Activated effector memory CD4-positive, alpha-beta T cell treated with anti-CD3 and anti-CD28 coated beads, Interleukin-2, amount 50 U/mL, for 16 hours (primary cell): ENCODE data around the gene BCL2.

Experiments used
- DNase-seq: peaks from one replicate; pipeline ENCODE4 v3.0.0-alpha.2; 2020

The BCL2 gene

DNA sequence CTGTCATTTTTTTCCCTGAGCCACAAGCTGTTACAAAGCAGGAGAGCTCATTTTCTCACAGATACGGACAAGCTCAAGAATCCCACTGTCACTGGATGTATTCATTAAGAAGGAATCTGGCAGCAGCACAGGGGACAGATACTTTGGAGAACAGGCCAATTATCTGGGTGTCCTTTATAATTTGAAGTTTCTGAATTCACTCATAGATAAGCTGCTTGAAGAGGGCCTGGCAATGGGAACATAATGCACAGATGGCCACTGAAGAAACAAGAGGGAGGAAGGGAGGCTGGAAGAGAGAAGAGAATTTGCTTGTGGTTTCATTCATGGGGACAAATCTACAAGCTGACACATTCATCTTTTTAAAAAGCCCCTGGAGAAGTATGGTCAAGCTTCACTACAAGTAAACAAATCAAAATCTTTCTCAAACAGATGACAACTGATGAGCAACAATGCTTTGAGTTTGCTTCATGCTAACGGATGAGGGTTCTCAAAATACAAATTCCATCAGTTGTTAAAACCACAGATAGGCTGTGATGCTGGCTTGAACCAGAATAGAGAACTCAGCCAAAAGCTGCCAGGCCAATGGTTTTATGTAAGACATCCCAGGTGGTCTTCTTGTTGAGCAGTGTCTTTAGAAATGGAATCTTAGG lies 11.9 kb downstream of the BCL2 start:
- no peak for DNase-seq

DNA sequence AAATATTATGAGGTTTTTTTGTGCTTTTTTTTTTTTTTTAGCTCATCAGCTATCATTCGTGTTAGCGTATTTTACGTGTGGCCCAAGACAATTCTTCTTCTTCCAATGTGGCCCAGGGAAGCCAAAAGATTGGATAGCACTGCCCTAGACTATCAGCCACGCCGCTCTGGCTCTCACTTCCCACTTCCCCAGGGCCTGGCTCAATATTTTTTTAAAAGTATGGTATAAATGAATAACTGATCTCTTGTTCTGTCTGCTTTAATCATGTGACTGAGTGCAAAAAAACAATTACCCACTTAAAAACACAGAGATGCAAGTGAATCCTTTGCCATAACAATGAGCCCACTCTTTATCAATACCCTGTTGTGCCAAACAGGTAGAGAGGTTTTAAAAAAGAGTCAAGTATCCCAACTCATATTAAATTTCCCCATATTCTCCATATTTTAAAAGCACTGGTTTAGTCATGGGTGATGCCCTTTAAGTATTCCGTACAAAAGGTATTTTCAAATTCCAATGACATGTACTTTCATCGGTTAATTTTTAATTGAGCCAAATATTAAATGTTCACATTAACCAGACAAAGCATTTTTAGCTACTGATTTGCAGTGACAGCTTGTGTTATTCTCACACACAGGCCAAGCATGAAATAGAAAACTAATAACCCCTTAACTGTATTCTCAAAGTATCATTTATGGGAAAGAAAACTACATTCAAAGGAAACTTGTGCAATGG lies 12.6 kb downstream of the BCL2 start:
- DNase-seq: no peak

DNA sequence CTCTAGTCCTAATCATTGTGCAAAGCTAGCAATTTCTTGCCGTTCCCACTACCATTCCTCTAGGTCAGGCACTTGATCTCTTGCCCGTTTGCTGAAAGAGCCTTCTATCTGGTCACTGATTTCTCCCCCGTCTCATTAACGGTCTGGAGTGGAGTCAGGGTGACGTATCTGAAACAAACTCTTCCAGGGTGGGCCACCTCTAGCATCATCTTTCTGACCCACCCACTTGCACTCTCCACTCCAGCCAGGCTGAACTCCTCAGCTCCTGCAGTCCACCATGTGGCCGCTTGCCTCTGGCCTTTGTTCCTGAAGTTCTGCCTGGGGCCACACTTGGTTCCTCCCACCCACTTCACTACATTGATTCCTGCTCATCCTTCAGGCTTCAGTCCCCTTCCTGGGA lies 13.3 kb downstream of the BCL2 start:
- DNase-seq: no peak

DNA sequence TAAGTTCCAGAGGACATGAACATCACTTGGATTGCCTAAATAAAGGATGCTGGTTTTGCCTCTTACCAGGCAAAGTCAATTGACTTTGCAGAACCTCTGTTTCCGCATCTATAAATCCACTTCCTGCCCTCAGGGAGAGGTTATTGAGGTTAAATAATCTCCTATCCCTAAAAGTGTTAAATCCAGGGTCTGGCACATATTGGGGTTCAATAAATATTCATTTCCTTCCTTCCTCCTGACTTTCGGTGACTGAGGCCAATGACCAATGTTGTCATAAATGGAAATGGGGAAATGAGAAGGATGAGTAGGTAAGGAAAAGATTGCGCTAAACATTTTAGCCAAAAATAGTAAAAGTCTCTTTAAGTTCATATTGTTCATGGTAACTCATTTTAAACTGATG lies 16.0 kb downstream of the BCL2 start:
- DNase-seq: no peak

DNA sequence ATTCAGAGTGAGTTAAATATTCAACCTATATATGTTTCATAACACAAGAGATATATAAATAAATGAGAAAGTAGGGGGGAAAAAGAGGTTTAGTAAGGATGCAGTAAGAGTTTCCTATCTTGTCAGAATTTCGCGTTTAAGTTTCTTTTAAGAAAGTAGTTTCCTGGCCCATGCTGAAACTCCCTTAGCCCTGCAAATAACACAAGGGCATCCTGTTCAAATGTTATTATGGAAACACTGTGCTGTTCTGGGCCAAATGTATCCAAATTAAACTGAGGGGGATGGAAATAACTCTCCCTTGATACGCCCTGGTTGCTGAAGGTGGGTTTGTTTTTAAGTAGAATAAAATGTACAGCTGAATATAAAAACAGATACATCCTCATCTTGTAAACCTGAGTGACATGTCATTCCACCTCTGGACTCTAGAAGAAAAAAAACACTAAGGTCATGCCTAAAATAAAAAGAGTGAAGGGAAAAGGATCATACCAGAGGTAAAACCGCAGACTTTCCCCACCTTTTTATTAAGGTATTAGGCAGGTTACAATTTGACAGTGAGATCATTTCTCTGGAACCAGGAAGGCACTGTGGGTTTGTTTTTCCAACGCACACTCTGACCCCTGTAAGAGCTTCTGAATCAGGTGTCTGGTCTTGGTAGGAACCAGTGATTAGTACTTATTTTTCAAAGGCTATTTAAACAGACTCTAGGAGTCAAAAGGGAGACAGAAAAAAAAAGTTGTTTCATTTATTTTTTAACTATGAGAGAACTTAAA lies 16.7 kb downstream of the BCL2 start:
- no peak for DNase-seq

DNA sequence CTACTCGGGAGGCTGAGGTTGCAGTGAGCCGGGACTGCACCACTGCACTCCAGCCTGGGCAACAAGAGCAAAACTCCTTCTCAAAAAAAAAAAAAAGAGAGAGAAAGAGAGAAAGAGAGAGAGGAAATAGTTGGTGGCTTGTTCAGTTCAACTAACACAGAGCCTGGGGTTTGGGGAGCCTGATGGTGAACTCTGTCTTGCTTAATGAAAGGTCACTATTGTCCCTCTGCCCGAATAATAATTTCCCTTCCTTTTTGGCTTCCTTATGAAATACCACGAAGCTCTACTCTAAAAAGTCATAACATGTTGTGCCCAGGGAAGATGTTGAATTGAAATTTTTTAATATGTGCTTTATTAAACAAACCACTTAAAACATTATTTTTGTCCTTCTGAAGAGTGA lies 17.3 kb downstream of the BCL2 start:
- no peak for DNase-seq

DNA sequence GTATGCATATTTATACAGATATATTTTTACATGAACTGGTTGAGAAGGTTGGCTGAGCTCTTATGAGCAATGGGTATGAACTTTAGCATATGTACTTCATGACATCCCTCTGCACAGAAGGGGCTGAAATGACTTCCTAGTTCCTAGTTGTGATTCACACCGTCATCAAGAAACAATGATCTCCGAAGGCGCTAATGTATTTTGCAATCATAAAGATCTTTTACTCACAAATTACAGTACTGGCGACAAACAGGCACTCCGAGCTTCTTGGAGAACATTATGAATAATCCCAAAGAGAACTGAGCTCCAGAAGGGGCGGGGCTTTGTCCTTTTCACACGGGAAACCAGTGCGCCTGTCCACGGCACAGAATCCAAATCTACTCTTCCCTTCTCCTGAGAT lies 18.1 kb downstream of the BCL2 start:
- DNase-seq: no peak

DNA sequence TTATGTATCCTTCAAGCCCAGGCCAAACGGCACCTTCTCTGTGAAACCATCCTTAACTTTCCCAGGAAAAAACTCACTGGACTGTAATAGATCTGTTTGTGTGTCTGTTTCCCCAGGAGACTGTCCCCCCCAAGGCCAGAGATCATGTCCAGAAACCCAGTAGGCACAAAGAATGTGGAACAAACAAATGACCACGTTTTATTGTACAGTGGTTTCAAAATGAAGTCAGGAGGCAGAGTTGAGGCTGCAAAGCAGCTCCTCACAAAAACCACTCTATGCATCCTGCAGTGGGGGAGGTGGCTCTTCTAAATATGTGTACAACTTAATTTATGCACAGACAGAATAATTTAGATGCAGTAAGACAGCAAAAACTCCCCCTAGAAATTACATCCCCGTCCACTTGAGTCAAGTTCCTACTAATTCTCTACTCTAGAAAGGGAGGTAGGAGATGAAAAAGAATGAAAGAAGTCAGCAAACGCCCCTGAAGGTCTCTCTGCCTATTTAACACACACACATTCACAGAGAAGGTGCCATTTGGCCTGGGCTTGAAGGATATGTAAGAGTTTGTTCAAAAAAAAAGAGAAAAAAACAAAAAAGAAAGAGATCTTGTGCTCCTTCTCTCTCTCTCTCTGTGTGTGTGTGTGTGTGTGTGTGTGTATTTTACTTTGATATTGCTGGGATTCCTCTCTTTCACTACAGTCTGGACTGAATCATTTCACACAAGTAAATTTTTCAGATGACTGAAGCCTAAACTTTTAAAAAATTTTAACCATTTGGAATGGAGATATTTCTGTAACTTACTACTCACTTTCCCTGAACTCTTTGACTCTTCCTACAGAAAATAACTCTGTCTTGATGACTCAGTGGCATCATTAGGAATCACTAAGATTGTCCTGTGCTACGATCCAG lies 19.5 kb downstream of the BCL2 start:
- DNase-seq: no peak

DNA sequence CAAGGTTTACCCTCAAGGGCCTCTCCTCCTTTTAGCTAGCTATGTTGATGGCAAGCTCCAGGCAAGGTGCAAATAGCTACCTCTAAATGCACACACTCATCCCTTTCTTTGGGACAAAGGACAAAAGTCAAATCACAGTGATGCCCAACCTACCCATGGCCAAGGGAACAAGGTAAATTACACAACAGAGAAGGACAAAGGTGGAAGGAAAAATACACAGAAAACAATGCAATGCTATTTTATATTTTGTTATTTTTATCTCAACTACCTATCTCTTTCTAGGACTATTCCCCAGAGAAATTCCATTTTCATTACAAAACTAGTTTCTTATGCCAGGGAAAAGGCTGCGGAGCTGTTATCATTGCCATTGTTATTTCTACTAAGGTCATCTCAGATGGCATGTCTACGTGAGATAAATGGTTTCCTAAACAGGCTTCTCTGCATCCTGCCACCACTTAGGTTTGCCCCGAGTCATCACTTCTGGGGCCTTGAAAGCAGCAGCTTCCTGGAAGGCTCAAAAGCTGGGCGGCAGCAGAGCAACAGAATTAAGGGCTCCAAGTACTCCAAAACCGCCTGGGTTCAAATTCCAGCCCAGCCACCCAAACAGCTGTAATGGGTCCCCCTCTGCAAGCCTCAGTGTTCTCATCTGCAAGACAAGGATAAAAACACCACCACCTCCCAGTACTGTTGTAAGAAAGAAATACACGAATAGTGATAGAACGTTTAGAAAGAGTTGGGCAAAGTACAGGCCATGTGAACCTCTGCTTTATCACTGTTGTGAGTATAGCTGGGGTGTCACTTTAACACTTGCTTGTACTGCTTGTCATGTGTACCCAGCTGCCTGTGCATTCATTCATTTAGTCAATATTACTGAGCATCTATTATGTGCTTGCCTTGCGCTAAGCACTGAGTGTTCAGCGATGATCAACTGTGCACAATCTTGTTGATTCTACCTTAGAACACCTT lies 20.9 kb downstream of the BCL2 start:
- peak; percentile 71 for DNase-seq

DNA sequence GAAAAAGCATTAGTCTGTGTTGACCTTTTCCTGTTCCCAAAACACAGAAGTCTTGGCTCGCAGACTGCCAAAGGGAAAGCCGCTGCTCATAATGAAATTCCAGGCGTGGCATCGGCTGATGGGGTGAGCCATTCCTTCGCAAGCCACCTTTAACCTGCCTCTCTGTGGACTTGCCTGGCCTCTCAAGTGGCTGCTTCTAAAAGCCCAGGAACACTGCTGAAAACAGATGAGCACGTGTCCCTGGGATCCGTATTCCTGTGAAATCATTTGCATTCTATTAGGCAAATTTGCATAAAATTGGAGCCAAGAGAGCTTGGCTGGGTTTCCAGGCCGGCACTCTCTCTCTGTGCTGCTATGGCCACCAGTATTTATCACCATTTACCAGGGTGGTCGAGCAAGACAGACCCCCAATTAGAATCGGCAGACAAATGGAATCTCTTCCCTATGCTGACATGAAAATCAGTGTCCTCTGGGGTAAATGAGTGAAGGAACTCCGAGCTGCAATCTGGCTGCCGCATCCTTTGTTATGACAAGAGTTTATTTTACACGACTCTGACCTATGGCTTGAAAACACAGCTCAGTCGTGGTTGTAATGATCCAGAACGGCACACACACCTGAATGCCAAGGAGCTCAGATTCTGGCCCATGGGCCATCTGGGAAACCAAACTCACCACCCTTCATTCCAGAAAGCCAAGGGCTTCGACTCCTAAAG lies 21.7 kb downstream of the BCL2 start:
- DNase-seq: no peak

DNA sequence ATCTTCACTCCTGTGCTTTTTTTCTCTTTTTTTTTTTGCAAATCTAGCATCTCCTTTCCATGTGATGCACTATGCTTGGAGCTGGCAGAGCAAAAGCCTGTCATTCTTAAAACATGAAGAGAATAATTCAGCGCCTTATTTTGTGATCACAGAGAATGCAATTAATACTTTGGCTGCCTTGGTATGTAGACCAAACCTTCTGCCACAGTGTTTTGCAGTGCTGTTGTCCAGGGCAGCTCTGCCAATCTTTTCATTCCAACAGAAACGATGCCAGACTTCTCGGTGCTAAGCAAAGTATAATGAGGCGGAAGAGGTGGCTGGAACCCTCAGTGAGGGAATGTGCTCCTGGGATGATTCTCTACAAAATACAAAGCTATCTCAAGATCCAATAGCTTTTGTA lies 25.6 kb downstream of the BCL2 start:
- no peak for DNase-seq

DNA sequence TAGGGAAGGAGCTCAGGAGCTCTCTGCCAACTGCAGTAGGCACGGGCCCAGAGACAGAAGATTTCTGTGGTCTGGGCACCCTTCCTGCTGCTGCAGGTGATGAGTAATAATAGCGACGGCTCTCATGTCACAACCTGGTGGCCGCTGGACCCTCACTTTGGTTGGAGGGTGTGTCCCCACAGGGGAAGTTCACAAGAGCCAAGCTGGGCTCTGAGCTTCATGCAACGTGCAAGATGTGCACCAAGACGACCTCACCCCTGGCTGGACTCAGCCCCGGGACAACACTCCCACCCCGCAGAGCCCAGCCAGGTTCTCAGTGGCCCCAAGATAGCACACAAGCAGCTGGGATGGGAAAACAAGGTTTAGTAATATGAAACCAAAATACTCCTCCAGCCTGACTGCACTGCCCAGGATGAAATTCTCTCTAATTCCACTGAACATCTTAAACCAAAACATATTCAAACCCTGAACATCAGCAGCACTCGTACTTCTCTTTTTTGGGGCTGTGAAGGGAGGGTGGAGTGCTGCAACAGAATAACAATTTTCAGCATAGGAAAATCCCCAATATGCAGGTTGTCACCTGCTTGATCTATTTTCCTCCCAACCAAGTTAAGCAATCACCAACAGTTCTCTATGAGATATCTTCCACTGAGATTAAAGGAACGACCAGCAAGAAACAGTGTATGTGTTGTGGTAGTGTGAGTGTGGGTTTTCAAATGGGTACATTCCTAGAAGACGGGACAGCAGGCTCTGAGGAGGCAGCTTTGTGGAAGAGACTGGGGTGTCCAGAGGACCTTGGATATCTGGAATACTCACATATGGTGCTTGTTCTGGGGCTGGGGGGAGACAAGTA lies 26.5 kb downstream of the BCL2 start:
- DNase-seq: peak; percentile 66

DNA sequence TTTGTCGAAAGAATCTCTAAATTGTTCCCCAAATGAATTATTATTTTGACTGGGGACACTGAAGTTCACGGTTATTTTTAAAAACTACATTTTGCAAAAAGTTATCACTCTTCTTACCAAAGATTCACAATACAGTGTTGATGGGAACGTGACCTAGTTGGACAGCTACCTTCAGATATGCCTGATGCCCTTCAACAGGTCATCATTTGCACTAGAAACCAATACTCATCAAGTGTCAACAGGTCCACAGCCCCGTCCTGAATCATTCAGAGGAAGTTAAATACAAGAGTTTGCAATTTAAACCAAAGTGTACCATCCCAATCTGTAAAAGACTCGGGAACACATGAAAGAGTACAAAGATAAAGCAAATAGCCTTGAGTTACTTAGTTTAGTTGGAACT lies 28.3 kb downstream of the BCL2 start:
- no peak for DNase-seq

DNA sequence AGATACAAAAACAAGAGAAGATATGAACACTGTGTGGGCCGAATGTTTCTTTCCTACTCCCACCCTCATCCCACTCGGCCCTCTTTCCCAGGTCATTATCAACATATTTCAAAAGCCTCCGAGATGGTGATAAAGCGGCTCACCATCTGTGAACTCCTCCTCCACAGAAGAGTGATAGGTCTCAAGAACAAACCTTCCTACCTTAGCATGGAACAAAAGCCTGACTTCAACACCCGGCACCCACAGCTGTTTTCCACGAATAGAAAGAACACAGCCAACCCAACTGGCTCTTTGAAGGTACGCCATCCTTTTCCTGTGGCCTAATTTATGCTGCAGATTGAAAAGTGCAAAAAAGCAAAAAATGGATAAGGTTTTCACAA lies 28.8 kb downstream of the BCL2 start:
- peak; percentile 74 for DNase-seq

DNA sequence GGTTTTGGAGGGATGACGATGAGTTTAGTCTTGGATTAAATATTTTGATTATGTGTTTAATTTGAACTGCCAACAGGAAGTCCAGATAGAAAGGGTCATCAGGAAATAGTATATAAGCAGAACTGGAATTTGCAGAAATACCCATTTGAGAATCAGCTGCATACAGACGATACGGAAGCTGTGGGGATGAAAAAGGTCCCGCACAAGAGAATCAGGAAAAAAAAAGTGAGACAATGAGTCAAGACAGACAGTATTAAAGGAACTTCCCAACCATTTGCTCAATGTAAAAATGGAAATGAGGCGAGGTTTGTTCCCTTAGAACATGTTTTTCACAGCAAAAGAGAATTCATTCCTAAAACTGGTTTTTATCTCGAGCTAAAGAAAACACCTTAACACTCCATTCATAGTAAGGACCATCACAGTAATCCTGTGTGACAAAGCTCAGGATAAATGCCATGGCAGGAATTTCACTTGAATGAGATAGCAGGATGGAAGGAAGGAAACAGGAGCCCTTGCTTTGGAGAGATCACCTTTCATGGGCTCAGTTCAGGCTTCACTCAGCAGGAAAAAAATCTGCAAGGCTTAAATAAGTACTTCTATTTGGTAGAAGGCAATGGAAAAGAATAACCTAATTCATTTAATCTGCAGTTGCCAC lies 29.3 kb downstream of the BCL2 start:
- DNase-seq: no peak

DNA sequence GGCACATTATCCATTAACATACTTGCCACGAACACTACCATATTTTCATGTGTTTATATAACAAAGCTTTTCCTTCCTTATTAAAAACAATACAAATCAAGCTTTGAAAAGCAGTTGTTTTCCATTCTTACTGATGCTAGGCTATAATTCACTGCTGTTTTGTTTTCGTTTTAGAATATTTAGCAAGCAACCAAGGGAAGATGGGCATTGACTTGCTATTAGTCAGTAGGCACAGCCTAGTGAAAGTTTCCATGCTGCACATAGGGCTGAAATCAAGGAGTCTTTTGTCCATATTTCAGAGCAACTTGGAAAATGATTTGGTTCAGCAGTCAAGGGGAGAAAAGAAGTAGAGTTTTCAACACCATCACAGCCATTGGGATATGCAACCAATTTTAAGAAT lies 31.3 kb downstream of the BCL2 start:
- no peak for DNase-seq

DNA sequence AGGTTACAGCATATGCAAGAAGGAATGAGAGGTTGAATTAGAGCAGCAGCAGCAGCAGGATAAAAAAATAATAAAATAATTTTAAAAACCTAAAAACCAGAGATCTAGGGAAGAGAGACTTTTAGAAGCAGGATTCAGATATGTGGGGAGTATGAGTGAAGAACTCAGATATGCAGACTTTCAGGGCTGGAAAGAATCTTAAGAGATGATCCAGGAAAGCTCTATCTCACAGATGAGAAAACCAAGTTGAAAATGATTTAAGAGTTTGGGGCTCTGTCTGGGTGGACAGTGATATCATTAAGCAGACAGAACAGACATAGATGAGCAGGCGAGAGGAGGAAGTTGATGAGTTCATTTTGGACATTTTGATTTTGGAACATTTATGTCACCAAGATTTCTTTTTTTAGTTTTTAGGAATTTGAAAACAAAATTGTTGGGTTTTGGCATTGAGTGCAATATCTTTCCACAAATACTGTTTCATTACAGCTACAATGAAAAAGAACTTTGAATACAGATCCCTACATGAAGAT lies 31.8 kb downstream of the BCL2 start:
- no peak for DNase-seq

DNA sequence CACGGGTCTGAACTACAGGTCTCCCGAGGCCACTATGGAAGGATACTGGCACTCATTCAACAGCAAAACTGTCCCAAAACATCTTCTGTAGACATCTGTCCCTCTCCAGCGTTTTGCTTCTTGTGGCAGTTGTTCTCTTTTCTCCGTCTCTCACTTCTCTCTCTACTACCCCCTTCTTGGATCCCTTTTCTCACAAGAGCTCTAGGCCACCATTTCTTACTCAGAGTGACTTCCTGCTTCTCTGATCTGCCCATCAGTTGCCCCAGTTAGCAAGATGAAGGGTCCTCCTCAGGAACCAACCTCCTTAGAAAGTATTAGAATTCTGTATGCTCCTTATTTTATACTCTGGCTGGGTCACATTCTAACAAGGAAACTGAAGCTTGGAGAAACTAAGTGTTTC lies 32.6 kb downstream of the BCL2 start:
- DNase-seq: no peak
